GM21367 (cell line): ENCODE results near the gene FSIP1.

Experiments
- ATAC-seq: cut with Tn5 transposase; IDR thresholded peaks from one replicate; pipeline ENCODE4 v1.9.1; 2021; ENCODE audit not compliant: unreplicated experiment

FSIP1 gene

DNA sequence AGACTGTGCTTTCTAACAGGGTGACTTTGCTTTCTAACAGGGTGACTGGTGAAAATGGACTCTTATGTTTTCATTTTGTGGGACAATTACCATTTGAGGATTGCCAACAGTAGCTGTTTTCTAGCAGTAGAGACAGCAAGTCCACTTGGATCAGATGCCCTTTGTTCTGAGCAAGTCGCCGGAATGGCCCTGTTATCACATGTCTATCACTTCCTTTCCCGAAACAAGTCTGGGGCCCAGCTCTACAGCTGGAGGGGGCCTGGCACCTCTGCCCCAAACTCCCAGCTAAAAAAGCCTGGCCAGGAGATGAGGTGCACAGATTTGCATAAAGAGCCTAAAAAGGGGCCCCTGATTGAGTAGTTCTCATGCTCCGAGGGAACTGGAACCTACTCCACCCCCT, 157.2 kb downstream of the FSIP1 start:
- ATAC-seq, result no peak

DNA sequence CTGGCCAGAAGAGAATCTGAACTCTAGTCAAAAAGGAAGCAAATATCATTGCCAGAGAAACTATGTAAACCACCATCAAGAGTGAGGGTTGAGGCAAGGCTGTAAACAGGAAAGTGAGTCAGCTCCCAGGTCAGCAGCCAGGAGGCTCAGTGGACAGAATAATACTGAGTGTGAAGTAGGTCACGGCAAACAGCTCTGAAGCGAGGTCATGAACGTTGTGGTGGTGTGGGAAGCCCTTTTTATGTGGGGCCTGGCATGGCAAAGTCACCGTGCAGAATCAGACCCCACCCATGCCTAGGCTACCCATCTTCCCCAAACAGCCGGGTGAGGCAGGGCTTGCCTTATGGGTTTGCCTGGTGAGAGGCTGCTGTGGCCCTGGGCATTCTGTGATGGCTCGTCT, 157.8 kb downstream of the FSIP1 start:
- ATAC-seq, result peak; percentile 29

DNA sequence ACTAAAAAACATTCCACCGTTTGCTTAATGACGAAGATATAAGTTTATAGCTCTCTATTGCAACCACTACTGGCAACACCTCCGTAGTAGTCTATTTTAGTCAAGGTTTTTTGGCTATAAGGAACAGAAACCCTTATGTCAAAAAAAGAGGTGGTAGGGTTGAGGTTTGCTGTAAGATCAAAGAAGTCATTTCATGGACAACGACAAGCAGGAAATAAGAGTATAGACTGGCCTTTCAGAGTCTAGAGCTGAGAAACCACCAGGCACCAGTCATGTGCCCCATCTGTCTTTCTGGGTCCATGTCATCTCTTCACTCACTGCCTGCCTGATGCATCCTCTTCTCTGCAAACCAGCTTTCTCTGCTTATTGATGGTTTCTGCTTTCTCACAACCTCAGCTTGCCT, 159.1 kb downstream of the FSIP1 start:
- ATAC-seq, result peak; percentile 87

DNA sequence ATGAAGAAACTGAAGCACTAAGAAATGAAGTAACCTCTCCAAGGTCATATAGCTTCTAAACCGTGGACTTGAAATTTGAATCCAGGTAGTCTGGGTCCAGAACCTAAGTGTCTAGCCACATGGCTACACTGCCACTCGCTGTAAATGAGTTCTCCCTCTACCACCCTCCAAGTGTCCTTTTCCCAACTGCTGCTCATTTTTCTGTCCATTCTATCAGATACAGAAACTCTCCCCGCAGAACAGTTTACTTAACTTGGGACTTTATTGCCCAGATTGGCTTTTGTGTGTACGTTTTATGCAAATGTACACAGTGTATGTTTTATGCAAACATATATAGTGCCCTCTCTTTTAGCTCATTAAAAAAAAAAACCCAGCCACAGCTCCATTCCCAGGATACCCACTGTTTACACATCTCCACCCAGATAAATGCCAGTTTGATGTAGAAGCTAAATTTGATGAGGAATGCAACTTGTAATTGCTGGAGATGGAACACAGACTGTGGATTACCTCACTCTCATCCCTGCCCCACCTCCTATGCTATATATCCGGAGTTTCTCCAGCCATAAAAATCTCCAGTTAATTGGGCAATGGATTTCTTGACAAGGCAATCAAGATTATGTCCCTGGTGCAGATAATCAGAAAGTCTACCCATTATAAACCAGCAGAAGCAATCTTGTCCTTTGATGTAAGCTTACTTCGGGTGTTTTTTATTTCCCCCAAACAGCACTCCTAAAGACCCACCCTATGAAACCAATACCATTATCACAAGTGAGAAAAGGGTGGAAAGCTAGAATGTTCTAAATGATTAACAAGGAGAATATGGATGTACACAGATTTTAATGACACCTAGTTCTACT, 159.8 kb downstream of the FSIP1 start:
- ATAC-seq, result no peak

DNA sequence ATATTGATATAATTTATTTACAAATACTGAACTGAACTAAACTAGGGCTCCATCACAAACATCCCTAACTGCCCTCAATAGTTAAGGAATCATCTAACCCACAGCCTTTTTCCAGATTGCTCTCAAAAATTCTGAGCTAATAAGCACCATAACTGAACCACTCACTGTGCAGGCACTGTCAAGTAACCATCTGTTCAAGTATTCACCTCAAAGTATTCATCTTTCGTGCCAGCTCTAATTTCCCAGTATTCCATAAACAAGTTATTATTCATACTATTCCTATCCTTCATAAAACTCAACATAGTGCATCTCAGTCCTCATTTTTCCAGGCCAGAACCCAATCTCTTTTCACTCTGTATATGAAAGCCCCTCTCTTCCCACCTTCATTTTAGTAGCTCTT, 160.7 kb downstream of the FSIP1 start:
- no peak for ATAC-seq

DNA sequence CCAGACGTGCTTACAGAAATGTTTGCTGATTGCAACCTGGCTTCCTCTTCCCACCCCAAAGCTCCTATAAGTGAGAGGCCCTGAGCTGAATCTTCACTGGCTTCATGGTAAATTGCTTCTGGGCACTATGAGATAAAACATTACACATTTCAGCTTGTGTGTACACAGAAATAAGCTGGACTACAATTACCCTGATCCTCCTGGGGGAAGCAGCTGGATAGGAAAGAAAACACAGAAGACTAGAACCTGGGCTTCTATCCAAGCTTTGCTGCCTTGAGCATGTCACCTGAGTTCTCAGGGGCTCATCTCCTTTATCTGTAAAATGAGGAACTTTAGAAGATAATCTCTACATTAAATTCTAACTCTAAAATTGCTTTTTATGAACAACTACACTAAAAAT, 161.4 kb downstream of the FSIP1 start:
- no peak for ATAC-seq

DNA sequence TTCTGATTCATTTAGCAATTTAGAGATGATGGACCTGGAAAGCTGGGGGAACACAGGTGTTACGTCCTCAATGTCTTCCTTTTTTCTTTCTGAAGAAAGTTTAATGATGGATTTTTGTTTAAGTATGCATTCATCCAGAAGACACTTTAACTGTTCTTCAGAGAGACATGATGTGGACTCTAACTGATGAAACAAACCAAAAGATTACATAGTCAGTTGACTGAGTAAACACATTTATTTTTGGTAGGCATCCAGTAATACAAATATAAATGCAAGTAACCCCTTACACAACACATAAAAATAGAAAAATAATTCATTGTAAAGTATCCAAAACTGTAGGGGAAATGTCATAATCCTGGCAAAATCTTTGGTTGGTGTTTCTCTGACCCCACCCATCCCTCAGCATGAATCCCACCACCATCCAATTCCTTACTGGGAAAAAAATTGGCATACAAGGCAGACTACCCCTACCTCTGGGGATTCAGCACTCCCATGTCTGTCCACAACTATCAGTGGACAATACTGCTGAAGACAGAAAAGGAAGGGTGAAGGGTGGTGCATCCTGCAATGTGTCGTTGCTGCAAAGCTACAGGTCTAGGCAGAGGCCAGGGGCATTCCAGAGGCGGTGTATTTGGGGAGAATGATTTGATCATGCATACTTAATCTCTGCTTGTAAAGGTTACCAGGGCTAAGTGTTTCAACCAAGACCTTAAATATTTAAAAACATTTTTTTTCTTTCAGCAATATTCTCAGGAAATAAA, 164.4 kb downstream of the FSIP1 start:
- ATAC-seq, result no peak

DNA sequence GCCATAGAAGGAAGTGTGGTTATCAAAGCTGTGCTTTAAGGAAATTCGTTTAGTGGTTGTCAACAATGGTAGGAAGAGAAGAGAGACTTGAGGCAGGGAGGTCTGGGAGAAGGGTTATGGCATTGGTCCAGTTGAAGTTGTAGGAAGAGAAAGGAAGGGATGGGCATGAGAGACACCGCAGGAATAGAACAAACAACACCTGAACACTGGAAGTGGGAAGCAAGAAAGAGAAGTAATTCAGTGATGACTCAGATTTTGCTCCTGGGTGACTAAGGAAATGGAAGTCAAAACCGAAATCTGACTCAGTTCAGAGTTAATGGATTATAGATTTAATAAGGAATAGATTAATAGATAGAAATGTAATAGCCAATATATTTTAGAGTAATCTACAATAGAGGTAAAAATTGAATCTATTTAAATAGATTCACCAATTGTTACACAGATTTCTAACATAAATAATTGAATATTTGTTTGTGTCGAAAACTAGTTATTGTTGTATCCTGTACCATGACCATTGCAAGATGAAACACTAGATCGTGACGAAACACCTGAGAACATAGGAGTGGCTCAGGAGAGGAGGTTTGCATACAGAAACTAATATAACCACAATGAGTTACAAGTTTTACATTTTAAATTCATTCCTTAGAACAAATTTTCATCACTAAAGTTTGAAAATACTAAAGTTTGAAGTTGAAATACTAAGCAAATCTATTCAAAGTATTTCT, 165.7 kb downstream of the FSIP1 start:
- ATAC-seq, result no peak

DNA sequence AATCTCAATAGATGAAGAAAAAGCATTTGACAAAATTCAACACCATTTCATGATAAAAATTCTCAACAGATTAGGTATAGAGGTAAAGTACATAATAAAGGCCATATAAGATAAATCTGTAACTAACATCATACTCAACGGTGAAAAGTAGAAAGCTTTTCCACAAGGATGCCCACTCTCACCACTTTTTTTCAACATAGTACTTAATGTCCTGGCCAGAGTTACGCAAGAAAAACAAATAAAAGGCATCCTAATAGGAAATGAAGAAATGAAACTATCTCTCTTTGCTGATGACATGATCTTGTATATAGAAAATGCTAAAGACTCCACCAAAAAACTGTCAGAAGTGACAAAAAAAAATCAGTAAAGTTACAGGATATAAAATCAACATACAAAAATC, 168.8 kb downstream of the FSIP1 start:
- no peak for ATAC-seq

DNA sequence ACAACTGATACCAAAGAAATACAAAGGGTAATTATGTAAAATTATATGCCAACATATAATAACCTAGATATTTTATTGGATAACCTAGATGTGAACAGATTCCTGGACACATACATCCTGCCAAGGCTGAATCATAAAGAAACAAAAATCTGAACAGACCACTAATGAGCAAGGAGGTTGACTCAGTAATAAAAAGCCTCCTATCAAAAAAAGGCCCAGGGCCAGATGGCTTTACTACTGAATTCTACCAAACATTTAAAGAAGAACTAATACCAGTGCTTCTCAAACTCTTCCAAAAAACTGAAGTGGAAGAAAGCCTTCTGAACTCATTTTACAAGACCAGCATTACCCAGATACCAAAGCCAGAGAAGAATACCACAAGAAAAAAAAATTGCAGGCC, 169.4 kb downstream of the FSIP1 start:
- no peak for ATAC-seq

DNA sequence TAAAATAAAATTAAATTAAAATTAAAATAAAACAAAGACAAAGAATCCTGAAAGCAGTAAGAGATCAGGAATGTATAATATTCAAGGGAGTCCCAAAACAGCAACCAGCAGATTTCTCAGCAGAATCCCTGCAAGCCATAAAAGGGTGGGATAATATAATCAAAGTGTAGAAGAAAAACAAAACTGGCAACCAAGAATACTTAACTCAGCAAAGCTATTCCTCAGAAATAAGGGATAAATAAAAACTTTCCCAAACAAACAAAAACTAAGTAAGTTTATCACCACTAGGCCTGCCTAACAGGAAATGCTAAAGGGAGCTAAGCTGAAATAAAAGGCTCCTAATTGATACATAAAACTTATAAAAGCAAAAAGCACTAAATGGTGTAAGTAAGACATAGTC, 172.0 kb downstream of the FSIP1 start:
- ATAC-seq, result no peak

DNA sequence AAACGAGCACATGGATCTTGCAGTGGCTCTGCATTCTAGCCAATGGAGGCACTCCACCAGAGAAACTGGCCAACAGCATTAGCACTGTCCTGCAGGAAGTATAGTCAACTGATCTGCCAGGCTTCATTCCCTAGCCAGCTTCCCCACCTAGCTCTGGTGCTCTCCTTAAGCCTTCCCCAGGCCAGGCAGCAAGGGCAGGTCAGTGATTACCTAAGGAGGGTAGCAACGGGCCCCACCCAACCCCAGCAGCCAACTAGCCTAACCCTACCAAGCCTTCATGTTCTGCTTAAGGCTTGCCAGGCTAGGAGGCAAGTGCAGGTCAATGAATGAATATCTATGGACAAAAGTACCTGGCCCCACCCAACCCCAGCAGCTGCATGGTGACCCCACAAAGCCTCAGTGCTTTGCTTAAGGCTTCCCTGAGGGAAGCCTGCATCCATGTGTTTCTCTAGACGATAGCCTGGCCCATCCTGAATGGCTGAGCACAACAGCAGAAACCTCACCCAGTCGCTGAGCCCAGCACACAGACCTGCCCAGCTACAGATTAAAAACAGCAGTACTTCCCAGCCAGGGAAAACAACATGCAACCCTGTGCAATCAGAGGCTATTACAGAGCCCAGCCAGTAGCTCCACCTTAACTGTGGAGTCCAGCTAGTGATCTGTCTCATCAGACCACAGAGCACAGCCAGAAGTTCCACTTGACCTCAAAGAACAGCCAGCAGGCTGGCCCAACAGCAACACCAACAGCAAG, 173.3 kb downstream of the FSIP1 start:
- ATAC-seq, result no peak

DNA sequence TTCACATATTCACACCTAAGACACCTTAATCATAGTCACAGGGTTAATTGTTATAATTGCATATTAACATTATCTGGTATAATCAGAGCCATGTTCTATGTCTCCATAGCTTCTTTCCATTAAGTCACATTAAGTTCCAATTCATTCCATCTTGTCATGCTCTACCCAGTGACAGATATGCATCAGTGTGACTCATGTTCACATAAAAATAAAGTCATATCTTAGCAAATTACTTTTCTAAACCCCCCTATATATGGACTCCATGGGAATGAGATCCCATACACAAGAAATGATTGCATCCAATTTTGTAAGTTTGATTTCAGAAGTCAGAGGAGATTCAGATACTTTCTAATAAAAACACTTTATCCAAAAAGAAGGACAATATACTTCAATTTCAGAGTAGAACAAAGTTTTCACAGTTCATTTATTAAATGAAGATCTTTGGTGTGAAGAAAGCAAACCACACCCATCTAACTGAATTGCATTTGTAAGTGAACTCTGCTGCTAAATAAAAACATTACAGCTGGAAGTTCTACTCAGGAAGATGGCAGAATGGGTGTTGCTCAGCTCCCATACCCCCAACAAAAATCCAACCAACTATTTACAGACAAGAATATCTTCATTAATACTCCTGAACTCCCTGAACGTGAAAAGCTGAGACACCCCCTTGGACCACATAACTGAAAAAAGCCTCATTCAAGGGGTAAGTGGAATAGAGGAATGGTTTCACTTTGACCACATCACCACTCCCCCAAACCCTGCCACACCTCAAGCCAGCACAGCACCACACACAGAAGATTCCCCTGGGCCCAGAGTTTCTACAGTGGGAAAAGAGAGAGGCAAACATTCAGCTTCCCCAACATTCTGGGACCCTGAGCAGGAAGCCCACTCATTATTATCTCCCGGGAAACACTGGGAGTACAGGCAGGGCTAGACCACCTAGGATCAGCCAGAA, 174.2 kb downstream of the FSIP1 start:
- no peak for ATAC-seq

DNA sequence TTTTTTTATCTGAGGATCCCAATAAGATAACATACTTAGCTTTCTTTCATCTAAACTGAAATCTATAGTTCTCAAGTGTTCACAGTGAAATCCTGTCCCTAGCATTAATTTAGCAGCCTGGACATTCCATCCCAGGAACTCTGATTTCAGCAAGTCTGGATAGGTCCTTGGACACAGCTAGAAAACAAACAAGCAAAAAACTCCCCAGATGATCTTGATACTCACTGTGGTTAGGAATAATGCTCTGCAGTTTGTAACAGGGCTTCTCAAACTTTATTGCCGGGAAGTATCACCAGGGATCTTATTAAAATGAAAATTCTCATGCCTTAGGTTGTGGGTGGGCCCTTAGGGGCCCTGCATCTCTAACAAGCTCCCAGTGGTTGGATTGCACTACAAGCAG, 177.5 kb downstream of the FSIP1 start:
- no peak for ATAC-seq

DNA sequence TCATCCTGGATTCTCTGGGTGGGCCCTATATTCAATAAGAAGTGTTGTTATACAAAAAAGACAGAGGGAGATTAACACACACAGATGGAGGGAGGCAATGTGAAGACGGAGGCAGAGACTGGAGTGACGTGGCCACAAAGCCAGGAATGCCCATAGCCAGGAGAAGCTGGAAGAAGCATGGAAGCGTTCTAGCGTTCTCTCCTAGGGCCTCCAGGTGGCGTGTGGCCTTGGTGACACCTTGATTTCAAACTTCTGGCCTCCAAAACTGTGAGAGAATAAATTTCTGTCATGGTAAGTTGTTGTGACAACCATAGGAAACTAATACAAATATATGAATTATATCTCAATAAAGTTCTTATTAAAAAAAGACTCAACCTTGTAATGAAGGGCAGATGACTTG, 180.5 kb downstream of the FSIP1 start:
- no peak for ATAC-seq

DNA sequence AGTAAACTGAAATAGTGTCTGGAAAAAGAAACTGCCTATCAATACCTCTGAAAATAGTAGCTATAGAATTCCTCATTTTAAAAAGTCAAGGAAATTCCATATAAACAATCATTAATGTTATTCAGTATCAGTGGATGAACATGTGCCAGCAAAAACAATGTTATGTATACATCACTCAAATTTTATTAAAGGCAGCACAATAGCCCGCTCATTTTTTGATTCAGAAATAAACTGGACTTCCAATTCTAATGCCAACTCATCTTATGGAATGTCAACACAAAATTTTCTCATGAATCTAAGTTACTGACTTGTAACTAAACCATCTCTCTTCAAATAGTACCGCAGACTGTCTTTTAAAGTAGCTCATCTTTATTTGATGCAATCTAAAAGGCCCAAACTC, 182.8 kb downstream of the FSIP1 start:
- ATAC-seq, result no peak

DNA sequence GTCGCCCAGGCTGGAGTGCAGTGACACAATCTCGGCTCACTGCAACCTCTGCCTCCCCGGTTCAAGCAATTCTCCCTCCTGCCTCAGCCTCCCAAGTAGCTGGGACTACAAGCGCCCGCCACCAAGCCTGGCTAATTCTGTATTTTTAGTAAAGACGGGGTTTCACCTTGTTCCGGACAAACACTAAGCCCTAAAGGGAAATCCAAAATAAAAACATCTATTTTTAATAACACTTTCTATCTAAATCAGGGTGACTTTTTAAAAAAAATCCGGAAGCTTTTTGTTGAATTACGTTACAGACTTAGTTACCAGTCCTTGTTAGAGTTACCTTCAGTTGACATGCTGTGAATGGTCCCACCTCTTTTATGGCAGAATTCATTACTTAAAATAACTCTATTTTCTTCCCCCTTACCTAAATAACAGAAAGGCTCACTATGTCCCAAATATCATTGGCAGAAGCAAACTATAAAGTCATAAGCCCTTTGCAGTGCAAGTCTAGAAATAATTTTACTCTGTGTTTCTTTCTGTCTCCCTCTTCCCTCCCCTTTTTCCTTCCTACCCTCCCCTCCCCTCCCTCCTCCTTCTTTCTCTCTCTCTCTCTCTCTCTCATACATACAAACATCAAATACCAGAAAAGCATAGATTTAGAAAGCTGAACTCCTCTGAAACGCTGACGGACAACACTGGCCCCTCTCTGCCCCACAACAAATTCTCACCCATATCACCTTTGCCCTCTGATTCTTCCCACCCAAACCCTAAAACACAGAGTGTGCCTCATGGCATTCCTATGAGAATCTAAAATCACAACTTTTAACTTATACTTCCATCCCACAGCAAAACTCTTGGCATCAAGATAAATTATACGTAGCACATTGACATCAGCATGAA, 183.4 kb downstream of the FSIP1 start:
- no peak for ATAC-seq

DNA sequence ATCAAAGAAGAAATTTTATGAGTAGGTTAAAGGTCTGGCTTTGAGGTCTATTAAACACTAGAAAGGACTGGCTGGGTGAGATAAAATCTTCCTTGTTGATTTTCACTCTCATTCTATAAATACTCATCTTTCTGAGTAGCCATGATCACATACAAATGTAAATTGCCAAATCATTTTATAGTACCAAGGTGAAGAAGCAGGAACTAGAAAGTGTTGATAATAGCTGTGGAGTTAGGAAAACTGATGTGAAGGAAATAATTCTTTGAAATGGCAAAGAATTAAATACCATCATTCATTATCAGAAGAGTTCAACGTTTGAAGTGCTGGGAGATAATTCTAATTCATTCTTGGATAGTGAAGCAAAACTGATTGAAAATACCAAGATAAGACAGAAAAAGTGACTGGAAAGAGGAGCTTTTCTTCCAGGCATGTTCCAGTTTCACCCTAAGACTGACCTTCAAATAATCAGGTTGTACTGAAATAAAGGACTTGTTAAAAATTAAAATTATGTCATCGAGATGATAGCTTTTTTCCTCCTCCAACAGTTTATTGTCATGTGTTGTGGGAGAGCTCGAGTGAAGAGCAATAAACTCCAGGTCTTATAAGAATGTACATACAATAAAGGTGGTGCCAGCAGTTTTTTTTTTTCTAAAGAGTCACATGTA, 184.3 kb downstream of the FSIP1 start:
- no peak for ATAC-seq
